Measurements from ENCODE around the gene RNF149. TPM values are rescaled to one million over a fixed set of nuclear protein-coding genes. Genes with fewer than 3 reads are reported as not detected.
"Not testable (repeated sequence)": the region's sequence is repeated elsewhere in the genome, so short reads cannot be mapped to it uniquely, and the experiment has no call there.

The RNF149 gene
- total RNA-seq, 2 donors from 2014 or later = 56.9 to 57.0 TPM

GRCh38 chr2:101244373-101244772, 64.1 kb downstream of the RNF149 start:
- intact Hi-C loops (cut with DNase I, micrococcal nuclease); DNase-seq: not testable (repeated sequence)
- peak; percentile 15 for ATAC-seq

GRCh38 chr2:101241158-101241557, 67.3 kb downstream of the RNF149 start:
- intact Hi-C loops (cut with DNase I, micrococcal nuclease) = no loop called here
- no peak for ATAC-seq
- no peak for DNase-seq

- DNase-seq; intact Hi-C loops (cut with DNase I, micrococcal nuclease); ATAC-seq: not testable (repeated sequence)
These were observed 67.8 kb downstream of the RNF149 start for GRCh38 chr2:101240694-101241093.

- DNase-seq; ATAC-seq; intact Hi-C loops (cut with DNase I, micrococcal nuclease): not testable (repeated sequence)
These were observed 68.8 kb downstream of the RNF149 start for GRCh38 chr2:101239760-101240118.

GRCh38 chr2:101238930-101239759, 69.4 kb downstream of the RNF149 start:
- DNase-seq (peak; percentile 59 to 80), ATAC-seq (peak; percentile 90)
- intact Hi-C loops (cut with DNase I, micrococcal nuclease) = no loop called here

- ATAC-seq; DNase-seq; intact Hi-C loops (cut with DNase I, micrococcal nuclease): not testable (repeated sequence)
These were observed 70.6 kb downstream of the RNF149 start for GRCh38 chr2:101237944-101238343.

- DNase-seq; intact Hi-C loops (cut with DNase I, micrococcal nuclease); ATAC-seq: not testable (repeated sequence)
These were observed 72.5 kb downstream of the RNF149 start for GRCh38 chr2:101235956-101236355.

- intact Hi-C loops (cut with DNase I, micrococcal nuclease) = no loop called here
- ATAC-seq = peak; percentile 72
- DNase-seq = no peak
These were observed 74.1 kb downstream of the RNF149 start for GRCh38 chr2:101234169-101234938.

- ATAC-seq (no peak), DNase-seq (no peak)
- intact Hi-C loops (cut with DNase I, micrococcal nuclease) = no loop called here
These were observed 75.7 kb downstream of the RNF149 start for GRCh38 chr2:101232770-101233169.

GRCh38 chr2:101231937-101232730, 76.4 kb downstream of the RNF149 start:
- intact Hi-C loops (cut with DNase I, micrococcal nuclease) = no loop called here
- DNase-seq (no peak), ATAC-seq (no peak)

- ATAC-seq (no peak), DNase-seq (no peak)
- intact Hi-C loops (cut with DNase I, micrococcal nuclease) = no loop called here
These were observed 77.3 kb downstream of the RNF149 start for GRCh38 chr2:101231240-101231639.

- ATAC-seq (no peak), DNase-seq (no peak)
- intact Hi-C loops (cut with DNase I, micrococcal nuclease) = no loop called here
These were observed 77.9 kb downstream of the RNF149 start for GRCh38 chr2:101230541-101231001.

Small RNAs within 50 kb of the gene (microRNA-seq; reads per million reads assigned to microRNA genes)
- gene MIR5696 = 2.7 to 3.2 reads per million in 2 donors

Other genes starting within 250 kb of the RNF149 start
- gene TBC1D8, start 157.3 kb downstream of the RNF149 start, total RNA-seq = 10 to 100 TPM; 16.1 to 37.3 TPM
- gene CNOT11, start 55.8 kb downstream of the RNF149 start, total RNA-seq = 10 to 100 TPM; 50.6 to 55.5 TPM
- gene CREG2, start 78.8 kb upstream of the RNF149 start, total RNA-seq = under 1 TPM; 0.06 to 0.12 TPM
- gene RFX8, start 166.4 kb upstream of the RNF149 start, total RNA-seq = not detected

Data from left colon (tissue), 2 donors.